HS-27A (cell line): Measurements from ENCODE around the gene NPIPB12.
"Not testable (repeated sequence)": the region's sequence is repeated elsewhere in the genome, so short reads cannot be mapped to it uniquely, and the experiment has no call there.

Source experiments
- DNase-seq: peaks from one replicate; pipeline ENCODE4 v3.0.0-alpha.2; 2012; ENCODE audit warnings: low read depth, missing footprints

Gene NPIPB12

GRCh38 chr16:29506308-29506707 is at the start of gene NPIPB12:
NPIPB12 (minus strand) TSS chr16:29506408.
- not testable (repeated sequence) for DNase-seq

- DNase-seq, result not testable (repeated sequence)
Measured at GRCh38 chr16:29521520-29521919, 15.3 kb upstream of the NPIPB12 start.

- not testable (repeated sequence) for DNase-seq
Measured at GRCh38 chr16:29482276-29482675, 23.9 kb downstream of the NPIPB12 start.

GRCh38 chr16:29472065-29472464 is 34.1 kb downstream of the NPIPB12 start:
- DNase-seq, result not testable (repeated sequence)

- DNase-seq, result not testable (repeated sequence)
Measured at GRCh38 chr16:29469660-29470059, 36.5 kb downstream of the NPIPB12 start.

GRCh38 chr16:29467654-29468366 is 38.4 kb downstream of the NPIPB12 start:
- not testable (repeated sequence) for DNase-seq

- DNase-seq, result not testable (repeated sequence)
Measured at GRCh38 chr16:29466904-29467303, 39.3 kb downstream of the NPIPB12 start.

- DNase-seq, result not testable (repeated sequence)
Measured at GRCh38 chr16:29465985-29466824, 40.0 kb downstream of the NPIPB12 start.

- DNase-seq, result not testable (repeated sequence)
Measured at GRCh38 chr16:29460647-29461030, 45.6 kb downstream of the NPIPB12 start.

GRCh38 chr16:29459706-29460646 is 46.2 kb downstream of the NPIPB12 start, which contains the start of gene SULT1A4:
SULT1A4 (plus strand) TSS chr16:29459913; CDS start chr16:29461386, 1,473 bp downstream.
- not testable (repeated sequence) for DNase-seq

GRCh38 chr16:29457660-29458059 is 48.5 kb downstream of the NPIPB12 start:
- not testable (repeated sequence) for DNase-seq

- DNase-seq, result not testable (repeated sequence)
Measured at GRCh38 chr16:29454828-29455227, 51.4 kb downstream of the NPIPB12 start.

- DNase-seq, result not testable (repeated sequence)
Measured at GRCh38 chr16:29454269-29454668, 51.9 kb downstream of the NPIPB12 start, which contains the start of the genes BOLA2 and SLX1B. BOLA2 (minus strand) TSS chr16:29454351; CDS start chr16:29454253, 98 bp downstream. SLX1B (plus strand) TSS chr16:29454533.

- DNase-seq, result not testable (repeated sequence)
Measured at GRCh38 chr16:29453754-29454153, 52.5 kb downstream of the NPIPB12 start.
